ENCODE data around the gene ING4.

DNA sequence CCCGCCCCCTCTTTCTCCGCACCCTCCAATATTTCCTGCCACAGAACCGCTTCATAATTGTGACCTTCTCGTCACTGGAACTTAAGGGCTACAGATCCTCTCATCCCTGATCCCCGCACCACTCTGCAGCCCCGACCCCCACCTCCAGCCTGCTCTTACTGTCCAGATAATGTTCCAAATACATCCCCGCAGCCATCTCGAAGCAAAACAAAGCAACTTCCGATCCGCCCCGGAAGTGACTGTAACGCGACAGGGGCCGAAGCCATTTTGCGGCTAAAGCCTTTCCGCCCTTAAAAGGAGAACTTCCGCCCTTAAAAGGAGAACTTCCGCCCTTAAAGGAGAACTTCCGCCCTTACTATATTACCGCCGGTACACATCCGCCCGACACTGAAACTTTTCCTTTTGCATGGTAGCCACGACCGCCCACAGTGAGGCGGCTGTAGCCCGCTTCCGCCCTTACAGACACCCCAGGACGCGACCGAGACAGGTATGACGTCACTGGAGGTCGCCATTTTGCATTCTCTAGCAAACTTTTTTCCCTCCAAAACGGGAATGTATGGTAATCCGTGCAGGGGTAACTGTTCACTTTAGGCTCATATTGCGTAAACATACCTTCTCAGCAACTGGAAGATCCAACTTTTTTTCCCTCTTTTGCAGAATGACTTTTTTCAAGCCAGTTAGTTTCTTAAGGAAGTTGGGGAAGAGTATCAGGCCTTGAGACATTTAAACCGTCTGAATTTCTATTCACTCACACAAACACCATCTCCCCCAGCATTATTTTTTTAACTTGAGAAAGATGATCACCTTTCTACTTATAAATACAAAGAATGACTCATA lies at the start of gene ING4:
- no peak for TF ChIP-seq CTCF (conservative IDR thresholded peaks at IDR 0.05 in 1 of 2, IDR thresholded peaks at IDR 0.05 in 1 of 2; ENCODE audit: extremely low read depth in 1 of 2, insufficient read depth in 1 of 2, low read depth in 1 of 2, low read length in 2 of 2)
- TF ChIP-seq EZH2 (IDR thresholded peaks at IDR 0.05; ENCODE audit: borderline replicate concordance, low read length) = no peak

All from mammary epithelial cell (primary cell).